GM18858 (cell line): ENCODE measurements around the gene ITIH5.
"Not testable (repeated sequence)": the region's sequence is repeated elsewhere in the genome, so short reads cannot be mapped to it uniquely, and the experiment has no call there.

Experiments
- ATAC-seq: cut with Tn5 transposase; IDR thresholded peaks from one replicate; pipeline ENCODE4 v1.9.1; 2021; ENCODE audit not compliant: unreplicated experiment

The ITIH5 gene

DNA sequence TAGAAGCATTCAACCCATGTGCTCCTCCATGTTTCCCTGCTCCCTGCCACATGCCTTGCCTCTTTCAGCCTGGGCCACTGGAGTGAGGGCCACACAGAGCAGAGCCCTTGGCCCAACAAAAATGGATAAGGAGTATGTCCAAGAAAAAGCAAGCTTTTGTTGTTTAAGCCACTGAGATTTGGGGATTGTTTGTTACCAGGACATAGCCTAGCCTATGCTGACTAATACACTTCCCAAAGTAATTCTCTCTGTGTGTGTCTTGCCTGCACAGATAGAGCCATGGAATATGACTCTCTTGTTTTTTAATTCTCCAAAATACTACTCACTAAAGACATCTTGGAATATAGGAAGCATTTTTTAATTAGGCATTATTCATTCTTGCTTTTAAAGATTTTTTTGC lies 22.8 kb upstream of the ITIH5 start:
- ATAC-seq = no peak

- peak; percentile 93 for ATAC-seq
Measured at GRCh38 chr10:7687228-7687907, 20.6 kb upstream of the ITIH5 start.

- no peak for ATAC-seq
Measured at GRCh38 chr10:7686351-7687171, 19.8 kb upstream of the ITIH5 start.

DNA sequence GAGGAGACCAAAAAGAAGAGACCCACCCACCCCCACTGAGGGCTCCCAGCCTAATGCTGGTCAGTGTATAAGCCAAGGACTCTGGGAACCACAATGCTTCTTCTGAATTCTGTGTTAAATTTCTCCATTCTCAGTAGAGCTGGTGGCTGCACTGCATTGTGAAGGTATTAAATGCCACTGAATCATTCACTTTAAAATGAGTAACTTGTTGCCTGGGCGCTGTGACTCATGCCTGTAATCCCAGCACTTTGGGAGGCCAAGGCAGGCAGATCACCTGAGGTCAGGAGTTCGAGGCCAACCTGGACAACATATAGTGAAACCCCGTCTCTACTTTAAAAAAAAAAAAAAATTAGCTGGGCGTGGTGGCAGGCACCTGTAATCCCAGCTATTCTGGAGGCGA lies 13.3 kb upstream of the ITIH5 start:
- ATAC-seq = not testable (repeated sequence)

DNA sequence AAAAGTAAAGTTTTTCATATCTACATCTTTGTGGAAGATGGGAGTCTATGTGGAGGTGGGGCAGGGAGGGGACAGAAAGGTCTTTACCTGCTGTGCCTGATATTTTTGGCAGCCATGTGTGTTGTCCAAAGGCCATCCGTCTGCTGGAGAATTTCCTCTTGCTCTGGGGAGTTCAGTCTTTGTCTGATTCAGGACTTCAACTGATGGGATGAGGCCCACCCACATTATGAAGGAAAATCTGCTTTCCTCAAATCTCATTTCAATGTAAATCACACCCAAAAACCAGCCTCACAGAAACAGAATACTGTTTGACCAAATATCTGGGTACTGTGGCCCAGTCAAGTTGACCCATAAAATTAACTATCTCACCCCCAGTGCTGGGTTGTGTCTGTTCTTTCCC lies 12.5 kb upstream of the ITIH5 start:
- ATAC-seq = no peak

DNA sequence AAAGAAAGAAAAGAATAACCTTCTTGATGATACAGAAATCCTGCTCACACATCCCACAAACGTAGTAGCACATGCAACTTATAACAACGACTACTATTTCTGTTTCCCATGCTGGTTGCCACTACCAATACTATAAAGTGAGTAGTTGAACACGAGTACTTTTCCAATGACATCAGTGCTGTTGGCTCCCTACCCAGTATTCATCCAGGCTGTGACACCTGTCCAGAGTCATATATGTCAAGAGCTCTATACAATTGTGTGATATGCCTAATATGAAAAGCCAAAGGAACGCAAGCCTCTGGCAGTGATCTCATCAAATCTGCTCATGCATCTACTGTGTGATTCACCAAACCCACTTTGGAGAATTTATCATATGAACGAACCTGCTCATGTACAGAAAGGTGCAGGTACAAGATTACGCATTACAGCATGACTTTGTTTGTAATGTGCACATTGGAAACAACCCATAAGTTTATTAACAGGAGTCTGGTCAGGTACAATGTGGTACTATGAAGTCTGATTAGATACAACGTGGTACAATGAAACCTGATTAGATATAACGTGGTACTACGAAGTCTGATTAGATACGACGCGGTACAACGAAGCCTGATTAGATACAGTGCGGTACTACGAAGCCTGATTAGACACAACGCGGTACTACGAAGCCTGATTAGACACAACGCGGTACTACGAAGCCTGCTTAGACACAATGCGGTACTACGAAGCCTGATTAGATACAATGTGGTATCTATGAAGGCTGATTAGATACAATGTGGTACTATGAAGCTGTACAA lies 5.8 kb upstream of the ITIH5 start:
- ATAC-seq = no peak

DNA sequence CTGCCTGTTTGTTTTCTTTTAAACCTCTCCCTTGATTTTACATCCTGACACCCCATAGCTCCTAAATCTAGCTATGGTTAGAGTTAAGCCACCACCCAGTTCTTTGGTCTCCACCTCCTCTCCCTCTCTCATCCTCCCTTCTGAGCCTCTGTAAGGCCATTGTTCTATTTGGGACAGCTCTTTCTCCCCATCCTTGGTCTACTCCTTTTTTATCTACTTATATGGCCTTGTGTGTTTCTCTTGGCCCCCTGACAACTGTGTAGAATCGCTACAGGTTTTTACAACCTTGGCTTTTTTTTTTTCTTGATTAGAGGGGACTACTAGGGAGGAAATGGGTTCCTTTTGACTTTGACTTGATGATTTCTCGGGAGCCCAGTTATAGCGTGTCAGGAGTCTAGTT lies 3.4 kb upstream of the ITIH5 start:
- ATAC-seq = no peak

- no peak for ATAC-seq
Measured at GRCh38 chr10:7667262-7668141, 736 bp upstream of the ITIH5 start.

DNA sequence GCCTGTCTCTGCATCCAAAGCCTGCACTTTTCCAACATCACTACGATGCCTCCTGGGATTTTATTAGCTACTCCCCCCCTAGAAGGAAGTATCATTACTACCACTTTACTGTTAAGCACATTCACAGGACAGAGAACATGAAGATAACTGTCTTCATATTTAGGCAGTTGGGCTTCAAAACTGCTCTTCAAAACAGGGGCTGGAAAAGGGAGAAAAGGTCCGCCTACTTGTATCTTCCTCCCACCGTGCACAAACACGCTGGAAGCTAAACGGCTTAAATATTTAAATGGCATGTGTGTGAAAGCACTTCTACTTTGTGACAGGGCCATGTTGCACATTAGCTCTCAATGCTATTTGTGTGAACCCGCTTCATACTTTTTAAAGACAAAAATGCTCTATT lies 999 bp downstream of the ITIH5 start:
- no peak for ATAC-seq

DNA sequence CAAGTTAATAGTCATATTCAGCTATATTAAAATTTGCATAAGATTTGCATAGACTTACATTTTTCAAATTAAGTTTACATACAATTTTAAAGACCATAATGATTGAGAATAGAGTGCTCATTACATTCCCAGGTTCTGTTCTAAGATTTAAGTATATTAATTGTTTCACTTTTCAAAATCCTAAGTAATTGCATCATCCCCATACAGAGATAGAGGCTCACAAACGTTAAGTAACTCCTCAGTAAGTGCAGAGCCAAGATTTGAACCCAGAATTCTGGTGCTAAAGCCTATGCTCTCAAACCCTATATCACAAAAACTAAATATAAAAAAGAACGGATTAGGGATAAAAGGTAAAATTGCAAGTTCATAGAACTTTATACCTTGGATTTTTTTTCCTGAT lies 2.1 kb downstream of the ITIH5 start:
- no peak for ATAC-seq

DNA sequence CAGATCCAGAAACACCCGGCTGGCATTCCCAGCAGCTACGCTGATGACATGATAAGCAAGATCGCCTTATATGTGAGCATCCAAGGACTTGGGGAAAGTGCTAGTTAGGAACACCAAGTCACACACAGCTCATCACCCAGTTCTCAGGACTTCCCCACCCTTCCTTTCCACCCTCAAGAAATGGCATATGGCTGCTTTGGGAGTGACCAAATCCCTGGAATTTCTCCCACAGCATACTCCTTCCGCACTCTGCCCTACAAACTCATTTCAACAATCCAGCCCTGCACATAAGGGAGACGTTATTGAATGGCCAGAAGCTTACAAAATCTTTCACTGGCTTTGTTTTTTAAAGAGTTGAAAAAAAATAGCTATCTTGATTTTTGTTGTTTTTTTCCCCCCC lies 4.2 kb downstream of the ITIH5 start:
- no peak for ATAC-seq

DNA sequence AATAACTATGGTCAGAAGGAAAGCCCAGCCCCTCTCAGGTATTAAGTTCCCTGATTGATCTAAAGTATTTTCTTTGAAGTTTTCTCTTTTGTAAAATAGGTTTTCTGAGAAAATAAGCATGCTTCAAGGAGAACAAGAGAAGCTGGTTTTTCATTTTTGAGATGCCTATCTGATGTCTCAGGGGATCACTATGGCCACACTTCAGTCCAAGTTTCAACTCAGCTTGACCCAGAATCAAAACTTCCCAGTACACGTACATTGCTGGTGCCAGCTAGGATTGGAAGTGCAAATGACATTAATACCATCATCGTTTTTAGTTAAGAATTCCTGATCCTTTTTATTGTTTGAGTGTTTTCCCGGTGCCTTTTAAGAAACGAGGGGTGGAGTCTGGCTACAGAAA lies 7.2 kb downstream of the ITIH5 start:
- ATAC-seq = no peak

GRCh38 chr10:7657552-7657951 lies 9.2 kb downstream of the ITIH5 start:
- no peak for ATAC-seq

GRCh38 chr10:7657079-7657478 lies 9.7 kb downstream of the ITIH5 start:
- ATAC-seq = not testable (repeated sequence)

- no peak for ATAC-seq
Measured at GRCh38 chr10:7651853-7652470, 14.8 kb downstream of the ITIH5 start.

- no peak for ATAC-seq
Measured at GRCh38 chr10:7649673-7650300, 17.0 kb downstream of the ITIH5 start.

DNA sequence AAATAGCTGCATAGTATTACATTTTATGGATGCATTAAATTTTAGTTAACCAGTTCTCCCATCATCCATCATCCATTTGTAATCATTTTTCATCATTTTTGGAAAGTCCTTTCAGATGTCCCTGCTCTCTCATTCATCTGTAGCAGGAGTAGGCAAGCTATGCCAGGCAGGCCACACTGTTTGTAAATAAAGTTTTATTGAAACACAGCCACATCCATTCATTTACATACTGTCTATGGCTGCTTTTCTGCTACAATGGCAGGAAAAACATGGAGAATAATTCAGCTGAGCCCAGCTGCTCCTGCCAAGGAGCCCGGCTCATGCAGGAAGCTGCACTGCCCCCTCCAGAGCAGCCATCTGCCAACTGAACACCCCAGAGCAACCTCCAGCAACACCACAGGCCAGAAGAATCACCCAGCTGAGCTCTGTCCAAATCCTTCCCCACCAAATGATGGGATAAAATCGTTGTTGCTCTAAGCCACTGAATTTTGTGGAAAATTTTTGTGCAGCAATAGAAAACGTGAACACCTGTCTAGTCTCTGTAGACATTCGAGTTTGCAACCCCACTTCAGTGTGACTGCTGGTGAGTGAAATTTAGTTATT lies 19.6 kb downstream of the ITIH5 start:
- ATAC-seq = no peak

DNA sequence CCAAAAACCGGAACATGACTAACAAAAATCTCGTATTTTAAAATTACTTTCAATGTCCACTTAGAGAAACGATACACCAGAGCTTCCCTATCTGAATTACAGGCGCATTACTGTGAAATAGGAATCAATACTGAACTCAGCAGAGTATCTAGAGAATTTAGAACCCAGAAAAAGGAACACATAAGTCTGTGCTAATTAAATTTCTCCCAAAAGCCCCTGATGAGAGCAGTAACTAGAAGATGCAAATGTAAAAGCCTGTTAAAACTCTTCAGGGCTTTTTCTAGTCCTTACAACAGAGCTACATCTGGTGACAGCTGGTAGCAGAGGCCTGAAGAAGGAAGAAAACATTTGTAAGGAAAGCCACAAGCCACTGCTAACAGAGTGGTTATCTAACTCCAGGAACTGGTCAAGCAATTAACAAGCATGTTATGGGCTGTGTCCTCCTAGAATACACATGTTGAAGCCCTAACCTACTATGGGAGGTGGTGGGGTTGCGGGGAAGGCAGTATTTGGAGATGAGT lies 24.2 kb downstream of the ITIH5 start:
- no peak for ATAC-seq

DNA sequence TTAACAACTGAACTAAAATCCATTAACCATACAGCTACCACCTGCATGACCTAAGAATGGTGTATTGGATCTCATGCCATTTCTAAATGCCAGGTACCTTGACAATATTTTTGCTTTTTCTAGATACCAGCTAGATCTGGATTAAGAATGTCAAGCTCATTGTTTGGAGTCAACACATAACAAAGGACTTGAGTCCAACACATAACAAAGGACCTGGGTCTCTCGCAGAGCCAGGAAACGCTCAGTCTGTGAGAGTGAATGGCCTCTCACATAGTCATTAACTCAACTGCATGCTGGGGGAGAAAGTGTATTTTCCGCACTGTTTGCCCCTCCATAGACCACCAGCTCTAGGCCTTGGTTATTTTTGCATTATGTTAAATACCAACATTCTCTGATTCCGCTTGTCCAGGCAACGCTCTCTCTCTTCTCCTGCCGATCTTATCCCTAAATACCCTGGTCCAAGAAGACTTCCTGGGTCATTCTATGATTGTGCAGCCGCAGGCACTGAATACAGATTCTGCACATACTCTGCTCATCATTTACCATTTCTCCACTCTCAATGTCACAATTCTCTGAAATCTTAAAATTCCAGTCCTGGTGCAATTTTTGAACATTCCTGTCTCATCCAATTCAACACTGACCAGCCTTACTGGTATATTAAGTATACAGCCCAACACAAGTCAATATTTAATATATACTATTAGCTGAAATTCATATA lies 31.2 kb downstream of the ITIH5 start:
- ATAC-seq = no peak
